ENCODE results near the gene MAP3K7.

Gene MAP3K7

DNA sequence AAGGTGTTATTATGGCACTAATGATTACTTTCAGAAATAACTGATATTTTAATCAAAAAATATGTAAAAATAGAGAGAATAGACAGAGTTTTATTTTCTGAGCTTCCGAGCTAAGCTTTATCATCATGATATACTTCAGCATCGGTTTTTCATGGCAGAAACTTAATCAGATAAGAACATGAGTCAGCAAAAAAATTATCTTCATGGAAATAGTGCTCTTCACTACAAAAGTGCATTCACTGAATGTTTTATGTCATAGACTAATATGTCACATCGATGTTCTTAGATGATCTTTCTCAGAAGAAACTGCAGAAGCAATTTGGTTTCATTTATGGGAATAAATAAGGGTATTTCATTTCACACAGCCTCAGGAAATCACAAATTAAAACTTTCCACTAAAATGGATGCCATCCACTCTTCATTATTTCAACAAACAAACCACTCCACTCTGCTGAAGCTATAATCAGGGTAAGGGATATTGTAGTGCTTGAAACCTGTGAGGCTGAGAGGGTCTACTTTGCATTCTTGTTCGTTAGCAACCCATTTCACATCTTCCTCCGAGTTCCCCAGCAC, 10.2 kb upstream of the MAP3K7 start:
- no peak overlapping the region for H3K4me3 ChIP-seq (ENCODE audit: insufficient read length, low read depth)
- no peaks in the 10 kb centered on the region for H3K36me3 ChIP-seq (ENCODE audit: insufficient read depth, insufficient read length, low read length)
- H3K9me3 ChIP-seq (ENCODE audit: insufficient read depth, low read length), result no peaks in the 10 kb centered on the region
- no peak overlapping the region for H3K9ac ChIP-seq (ENCODE audit: insufficient read length, low read depth)
- no peak for DNase-seq (ENCODE audit: low read depth, low spot score)
- H3K4me1 ChIP-seq (ENCODE audit: insufficient read depth, insufficient read length), result no peaks in the 10 kb centered on the region
- TF ChIP-seq SUZ12 (IDR thresholded peaks at IDR 0.05; ENCODE audit: extremely low read depth, insufficient read depth, insufficient read length), result no peak
- TF ChIP-seq YY1 (IDR thresholded peaks at IDR 0.05; ENCODE audit: insufficient read depth, insufficient read length), result no peak
- no peak for TF ChIP-seq ZNF274 (IDR thresholded peaks at IDR 0.05; ENCODE audit: low read depth, low read length)
- H3K27me3 ChIP-seq (ENCODE audit: insufficient read depth, insufficient read length), result no peaks in the 10 kb centered on the region

- TF ChIP-seq SUZ12 (IDR thresholded peaks at IDR 0.05; ENCODE audit: extremely low read depth, insufficient read depth, insufficient read length) (no peak), YY1 (IDR thresholded peaks at IDR 0.05; ENCODE audit: insufficient read depth, insufficient read length) (no peak), ZNF274 (IDR thresholded peaks at IDR 0.05; ENCODE audit: low read depth, low read length) (no peak)
- no peak for DNase-seq (ENCODE audit: low read depth, low spot score)
- no peaks in the 10 kb centered on the region for H3K36me3 ChIP-seq (ENCODE audit: insufficient read depth, insufficient read length, low read length)
- H3K4me1 ChIP-seq (ENCODE audit: insufficient read depth, insufficient read length), result no peaks in the 10 kb centered on the region
- no peak overlapping the region for H3K9ac ChIP-seq (ENCODE audit: insufficient read length, low read depth)
- H3K27me3 ChIP-seq (ENCODE audit: insufficient read depth, insufficient read length), result no peaks in the 10 kb centered on the region
- H3K9me3 ChIP-seq (ENCODE audit: insufficient read depth, low read length), result no peaks in the 10 kb centered on the region
- H3K4me3 ChIP-seq (ENCODE audit: insufficient read length, low read depth), result no peak overlapping the region
Measured at GRCh38 chr6:90595854-90596253, 9.0 kb upstream of the MAP3K7 start.

GRCh38 chr6:90586546-90586835, 381 bp downstream of the MAP3K7 start:
- Histone ChIP-seq H3K9ac (ENCODE audit: insufficient read length, low read depth) (peak overlapping the region; percentile 91), H3K4me1 (ENCODE audit: insufficient read depth, insufficient read length) (no peaks in the 10 kb centered on the region), H3K9me3 (ENCODE audit: insufficient read depth, low read length) (no peaks in the 10 kb centered on the region), H3K4me3 (ENCODE audit: insufficient read length, low read depth) (peak overlapping the region; percentile 95), H3K27me3 (ENCODE audit: insufficient read depth, insufficient read length) (no peaks in the 10 kb centered on the region), H3K36me3 (ENCODE audit: insufficient read depth, insufficient read length, low read length) (no peaks in the 10 kb centered on the region)
- TF ChIP-seq ZNF274 (IDR thresholded peaks at IDR 0.05; ENCODE audit: low read depth, low read length), result no peak
- DNase-seq (ENCODE audit: low read depth, low spot score), result no peak

DNA sequence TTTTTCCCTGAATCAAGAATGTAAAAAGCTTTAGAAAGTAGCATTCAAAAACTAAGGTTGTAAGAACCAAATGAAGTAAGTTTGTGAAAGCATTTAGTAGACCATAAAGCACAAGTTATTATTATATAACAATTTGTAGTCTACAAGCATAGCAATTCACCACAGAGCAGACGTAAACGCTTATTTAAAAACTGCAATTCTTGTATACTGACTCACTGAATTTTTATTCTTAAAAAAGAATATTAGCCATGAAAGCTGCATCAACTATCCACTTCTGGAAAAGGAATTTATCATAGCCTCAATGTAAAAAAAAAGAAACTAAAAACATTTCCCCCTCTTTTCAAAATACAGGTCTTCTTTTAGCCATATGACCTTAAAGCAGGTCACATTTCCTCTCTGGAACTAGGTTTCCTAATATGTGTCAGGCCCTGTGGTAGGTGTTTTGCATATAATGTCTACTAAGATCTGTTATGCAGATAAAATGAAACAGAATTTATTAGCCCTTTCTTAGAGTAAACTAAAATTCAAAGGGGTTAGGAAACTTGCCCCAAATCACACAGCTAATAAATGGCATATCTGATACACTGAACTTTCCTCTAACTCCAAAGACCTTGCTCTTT, 2.1 kb downstream of the MAP3K7 start:
- Histone ChIP-seq H3K36me3 (ENCODE audit: insufficient read depth, insufficient read length, low read length) (no peaks in the 10 kb centered on the region), H3K9ac (ENCODE audit: insufficient read length, low read depth) (no peak overlapping the region), H3K27me3 (ENCODE audit: insufficient read depth, insufficient read length) (no peaks in the 10 kb centered on the region), H3K4me3 (ENCODE audit: insufficient read length, low read depth) (no peak overlapping the region), H3K9me3 (ENCODE audit: insufficient read depth, low read length) (no peaks in the 10 kb centered on the region), H3K4me1 (ENCODE audit: insufficient read depth, insufficient read length) (no peaks in the 10 kb centered on the region)
- TF ChIP-seq ZNF274 (IDR thresholded peaks at IDR 0.05; ENCODE audit: low read depth, low read length) (no peak), YY1 (IDR thresholded peaks at IDR 0.05; ENCODE audit: insufficient read depth, insufficient read length) (no peak), SUZ12 (IDR thresholded peaks at IDR 0.05; ENCODE audit: extremely low read depth, insufficient read depth, insufficient read length) (no peak)
- no peak for DNase-seq (ENCODE audit: low read depth, low spot score)

DNA sequence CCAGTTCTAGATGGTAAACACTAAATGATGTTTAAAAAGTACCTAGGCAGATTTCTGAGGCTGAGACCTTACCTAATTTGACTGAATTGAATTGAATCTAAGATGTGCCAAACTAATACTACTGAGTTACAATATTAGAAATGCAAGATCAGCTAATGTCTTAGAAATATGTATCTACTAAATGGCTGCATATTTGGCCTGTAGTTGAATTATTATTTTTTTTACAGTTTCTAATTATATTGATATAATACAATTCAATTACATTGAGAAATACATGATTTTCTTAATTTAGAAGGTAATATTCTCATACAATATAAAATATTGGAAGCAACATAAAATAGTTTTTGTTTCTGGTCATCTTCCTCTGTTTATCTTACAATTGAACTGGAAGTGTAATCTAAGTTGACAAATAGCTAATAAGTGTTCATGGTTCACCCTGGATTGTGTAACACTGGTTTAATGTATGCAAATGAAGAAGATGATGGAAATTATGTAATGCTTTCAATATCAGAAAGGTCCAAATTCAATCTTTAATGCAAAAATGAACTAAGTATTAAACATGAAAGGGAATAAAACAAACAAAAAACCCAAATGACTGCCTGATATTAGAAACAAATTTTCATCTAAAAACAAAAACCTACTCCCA, 2.9 kb downstream of the MAP3K7 start:
- no peak for DNase-seq (ENCODE audit: low read depth, low spot score)
- Histone ChIP-seq H3K4me1 (ENCODE audit: insufficient read depth, insufficient read length) (no peaks in the 10 kb centered on the region), H3K4me3 (ENCODE audit: insufficient read length, low read depth) (no peak overlapping the region), H3K9ac (ENCODE audit: insufficient read length, low read depth) (no peak overlapping the region), H3K36me3 (ENCODE audit: insufficient read depth, insufficient read length, low read length) (peaks cover 3% of the 10 kb centered on the region), H3K9me3 (ENCODE audit: insufficient read depth, low read length) (no peaks in the 10 kb centered on the region), H3K27me3 (ENCODE audit: insufficient read depth, insufficient read length) (no peaks in the 10 kb centered on the region)
- TF ChIP-seq ZNF274 (IDR thresholded peaks at IDR 0.05; ENCODE audit: low read depth, low read length), result no peak
- TF ChIP-seq SUZ12 (IDR thresholded peaks at IDR 0.05; ENCODE audit: extremely low read depth, insufficient read depth, insufficient read length), result no peak
- TF ChIP-seq YY1 (IDR thresholded peaks at IDR 0.05; ENCODE audit: insufficient read depth, insufficient read length), result no peak

DNA sequence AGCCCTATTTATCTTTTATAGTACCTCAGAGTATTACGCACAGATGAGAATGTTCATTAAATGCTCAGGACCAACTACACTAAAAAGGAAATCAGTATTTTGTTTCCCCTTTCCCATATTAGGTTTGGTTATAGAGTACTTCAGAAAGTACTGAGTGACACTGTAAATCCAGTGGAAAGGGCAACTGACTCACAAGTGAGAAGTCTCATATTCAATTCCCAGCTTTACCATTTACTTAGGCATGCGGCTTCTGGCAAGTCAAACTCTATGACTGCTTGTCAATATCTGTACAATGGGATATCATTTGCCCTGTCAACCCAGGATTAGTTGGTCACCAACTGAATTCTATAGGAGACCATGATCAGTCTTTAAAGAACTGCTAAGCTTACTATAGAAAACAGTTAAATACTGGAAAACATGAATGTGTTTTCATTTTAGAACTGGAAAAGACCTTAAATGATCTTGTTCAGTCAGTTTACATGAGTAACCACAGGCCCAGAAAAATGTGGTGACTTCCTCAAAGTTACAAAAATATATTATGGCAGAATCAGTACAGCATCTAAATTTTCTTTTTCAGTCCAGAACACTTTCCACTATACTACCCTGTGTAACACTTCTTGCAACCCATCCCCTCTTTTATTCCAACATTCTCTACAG, 3.6 kb downstream of the MAP3K7 start:
- Histone ChIP-seq H3K4me3 (ENCODE audit: insufficient read length, low read depth) (no peak overlapping the region), H3K27me3 (ENCODE audit: insufficient read depth, insufficient read length) (no peaks in the 10 kb centered on the region), H3K9ac (ENCODE audit: insufficient read length, low read depth) (no peak overlapping the region), H3K9me3 (ENCODE audit: insufficient read depth, low read length) (no peaks in the 10 kb centered on the region), H3K36me3 (ENCODE audit: insufficient read depth, insufficient read length, low read length) (peaks cover 8% of the 10 kb centered on the region), H3K4me1 (ENCODE audit: insufficient read depth, insufficient read length) (no peaks in the 10 kb centered on the region)
- TF ChIP-seq YY1 (IDR thresholded peaks at IDR 0.05; ENCODE audit: insufficient read depth, insufficient read length) (no peak), SUZ12 (IDR thresholded peaks at IDR 0.05; ENCODE audit: extremely low read depth, insufficient read depth, insufficient read length) (no peak), ZNF274 (IDR thresholded peaks at IDR 0.05; ENCODE audit: low read depth, low read length) (no peak)
- DNase-seq (ENCODE audit: low read depth, low spot score), result no peak

GRCh38 chr6:90581146-90581545, 5.7 kb downstream of the MAP3K7 start:
- Histone ChIP-seq H3K4me1 (ENCODE audit: insufficient read depth, insufficient read length) (no peaks in the 10 kb centered on the region), H3K27me3 (ENCODE audit: insufficient read depth, insufficient read length) (no peaks in the 10 kb centered on the region), H3K9ac (ENCODE audit: insufficient read length, low read depth) (no peak overlapping the region), H3K4me3 (ENCODE audit: insufficient read length, low read depth) (no peak overlapping the region), H3K9me3 (ENCODE audit: insufficient read depth, low read length) (no peaks in the 10 kb centered on the region), H3K36me3 (ENCODE audit: insufficient read depth, insufficient read length, low read length) (peaks cover 15% of the 10 kb centered on the region)
- DNase-seq (ENCODE audit: low read depth, low spot score), result no peak
- TF ChIP-seq ZNF274 (IDR thresholded peaks at IDR 0.05; ENCODE audit: low read depth, low read length) (no peak), YY1 (IDR thresholded peaks at IDR 0.05; ENCODE audit: insufficient read depth, insufficient read length) (no peak), SUZ12 (IDR thresholded peaks at IDR 0.05; ENCODE audit: extremely low read depth, insufficient read depth, insufficient read length) (no peak)
